Anterior cingulate cortex (tissue), 58 donors: Measurements from ENCODE around the gene MAP2K3.

Experiments used
- DNase-seq, 58 donors: peaks; one replicate each; lab custom pipeline; 2025; lab: John Stamatoyannopoulos, UW

Gene MAP2K3

GRCh38 chr17:21252289-21252795, 32.2 kb upstream of the MAP2K3 start:
- no peak for DNase-seq

- DNase-seq: peak in 57 of 58 donors; percentile 21 to 94 (median 82)
Observed at GRCh38 chr17:21252796-21253645, 31.5 kb upstream of the MAP2K3 start, which contains the start of gene NATD1. TSS of gene NATD1 (minus strand) at chr17:21253410. CDS start at chr17:21253264, 146 bp downstream.

DNA sequence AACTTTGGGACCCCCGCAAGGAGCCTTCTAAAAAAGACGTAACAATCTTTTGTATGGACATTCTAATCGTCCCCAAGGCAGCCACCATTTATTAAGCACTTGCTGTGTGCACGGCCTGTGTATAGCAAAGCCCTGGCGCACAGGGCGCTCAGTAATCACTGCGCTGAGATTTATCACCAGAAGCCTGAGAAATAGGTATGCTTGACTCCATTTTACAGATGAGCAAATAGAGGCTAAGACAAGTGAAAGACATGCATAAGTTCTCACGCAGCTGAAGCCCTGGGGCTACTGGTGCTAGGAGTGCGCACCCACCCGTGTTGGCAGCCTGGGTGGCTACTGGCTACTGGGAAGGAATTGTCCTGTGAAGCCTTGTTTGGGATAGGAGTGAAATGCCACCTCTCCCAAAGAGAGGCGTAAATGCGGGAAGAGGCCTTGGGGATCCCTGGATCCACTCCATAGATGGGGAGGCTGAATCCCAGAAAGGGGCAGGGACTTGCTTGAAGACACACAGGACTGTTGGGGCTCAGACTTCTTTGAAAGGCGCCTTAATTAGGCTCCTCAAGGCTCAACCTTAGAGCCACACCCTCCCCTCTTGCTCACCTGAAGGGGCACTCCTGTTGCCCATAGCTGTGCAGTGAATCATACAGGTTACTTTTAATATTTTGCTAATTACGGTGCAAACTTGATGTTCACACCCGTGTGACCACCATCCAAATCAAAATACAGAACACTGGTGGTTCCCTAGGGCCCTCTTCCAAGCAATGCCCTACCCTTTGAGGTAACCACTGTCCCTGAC, 30.7 kb upstream of the MAP2K3 start:
- no peak for DNase-seq

GRCh38 chr17:21258593-21258992, 25.9 kb upstream of the MAP2K3 start:
- DNase-seq: no peak

DNA sequence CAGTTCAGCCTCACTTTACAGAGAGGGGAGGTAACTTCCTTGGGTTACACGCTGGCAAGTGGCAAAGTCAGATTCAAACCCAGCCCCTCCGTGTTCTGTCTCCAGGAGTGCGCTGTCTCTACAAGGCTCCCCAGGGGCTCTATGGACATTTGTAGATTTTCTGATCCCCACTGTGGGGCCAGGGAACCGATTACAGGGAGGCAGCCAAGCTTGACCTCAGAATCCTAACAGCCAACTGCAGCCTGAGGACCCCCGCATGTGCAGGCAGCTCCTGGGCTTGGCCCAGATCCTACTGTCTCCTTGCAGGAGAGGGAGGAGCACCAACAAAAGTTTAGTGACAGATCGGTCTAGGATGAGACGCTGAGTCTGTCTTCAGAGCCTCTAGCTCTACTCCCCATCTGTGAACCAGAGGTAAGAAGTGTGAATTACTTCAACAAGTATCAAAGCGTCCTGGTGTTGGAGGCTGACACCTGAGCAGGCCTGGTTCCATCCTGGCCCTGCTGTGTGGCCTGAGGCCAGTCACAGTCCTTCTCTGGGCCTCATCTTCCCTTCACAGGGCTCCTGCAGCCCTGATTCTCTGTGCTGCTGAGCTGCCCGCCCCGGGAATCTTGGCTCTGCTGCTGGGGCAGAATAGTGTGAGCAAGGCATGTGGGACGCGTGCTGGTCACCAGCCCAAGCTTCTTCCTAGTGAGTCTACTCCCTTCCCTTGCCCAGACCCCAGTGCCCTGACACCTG, 22.1 kb upstream of the MAP2K3 start:
- no peak for DNase-seq

- DNase-seq: no peak
Observed at GRCh38 chr17:21263376-21263775, 21.1 kb upstream of the MAP2K3 start.

DNA sequence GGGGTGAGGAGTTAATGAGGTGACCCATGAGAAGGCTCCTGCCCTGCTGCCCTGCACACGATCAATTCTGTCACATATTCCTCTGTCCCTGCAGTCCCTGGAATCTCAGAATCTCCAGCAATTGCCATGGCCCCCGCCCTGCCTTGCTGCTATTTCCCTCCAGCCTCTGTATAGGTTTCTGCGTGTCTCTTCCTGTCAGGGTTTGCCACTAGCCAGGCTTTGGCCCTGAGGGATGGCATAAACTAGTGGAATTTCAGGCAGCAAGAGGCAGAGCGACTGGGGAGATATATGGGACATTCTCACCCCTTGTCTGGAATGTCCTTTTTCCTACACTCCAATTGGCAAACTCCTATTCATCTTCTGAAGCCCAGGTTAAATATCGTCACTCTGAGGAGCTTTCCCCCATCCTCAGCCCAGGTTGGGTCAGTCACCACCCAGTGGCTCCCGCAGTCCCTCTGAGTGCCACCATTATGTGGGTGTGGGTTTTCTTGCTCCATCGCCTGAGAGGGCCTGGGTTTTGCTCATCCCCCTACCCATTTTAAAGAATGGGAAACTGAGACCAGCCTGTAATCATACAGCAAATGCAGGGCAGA, 15.8 kb upstream of the MAP2K3 start:
- DNase-seq: no peak

GRCh38 chr17:21269394-21269793, 15.1 kb upstream of the MAP2K3 start:
- DNase-seq: no peak

DNA sequence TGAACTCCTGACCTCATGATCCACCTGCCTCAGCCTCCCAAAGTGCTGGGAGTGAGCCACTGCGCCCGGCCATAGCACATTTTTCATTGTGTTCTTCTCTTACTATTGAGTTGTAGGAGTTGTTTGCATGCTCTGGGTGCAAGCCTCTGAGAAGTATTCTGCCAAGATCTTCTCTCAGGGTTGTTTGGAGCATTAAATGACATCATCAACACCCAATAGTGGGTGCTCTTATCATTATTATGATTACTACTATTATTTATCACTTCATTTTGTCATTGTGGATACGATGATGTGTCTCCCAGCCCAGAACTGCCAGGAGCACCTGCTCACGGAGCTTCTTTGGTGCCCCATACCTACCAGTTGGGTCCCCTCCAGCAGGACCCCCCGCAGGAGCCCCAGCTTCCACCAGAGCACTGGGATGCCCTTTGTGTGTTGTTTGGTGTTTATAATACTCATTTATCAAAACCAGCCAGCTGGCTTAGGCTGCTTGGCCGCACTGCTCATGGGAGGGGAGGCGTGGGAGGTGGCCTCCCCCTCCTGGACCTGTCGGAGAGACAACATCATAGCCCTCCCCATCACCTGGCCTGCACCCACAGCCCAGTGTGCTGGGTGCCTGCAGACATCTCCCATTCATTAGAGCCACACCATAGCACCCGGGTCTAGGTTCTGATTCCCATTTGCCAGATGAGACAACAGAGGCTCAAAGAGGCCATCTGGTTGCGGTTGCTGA, 12.9 kb upstream of the MAP2K3 start:
- no peak for DNase-seq

DNA sequence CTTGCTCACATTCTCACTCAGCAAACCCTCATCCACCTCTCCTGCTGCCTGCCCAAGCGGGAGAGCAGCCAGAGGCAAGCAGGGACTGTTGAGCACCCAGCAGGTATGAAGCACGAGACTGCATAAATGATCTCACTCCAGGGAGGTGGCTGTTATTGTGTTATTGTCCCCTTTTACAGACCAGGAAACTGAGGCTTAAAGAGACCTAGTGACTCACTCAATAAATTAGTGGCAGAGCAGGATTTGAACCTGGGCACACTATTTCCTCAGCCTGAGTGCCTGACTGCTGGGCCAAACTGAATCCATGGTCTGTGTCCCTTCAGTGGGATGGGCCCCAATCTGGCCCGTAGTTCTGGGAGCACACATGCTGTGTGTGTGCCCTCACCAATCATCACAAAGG, 12.3 kb upstream of the MAP2K3 start:
- no peak for DNase-seq

DNA sequence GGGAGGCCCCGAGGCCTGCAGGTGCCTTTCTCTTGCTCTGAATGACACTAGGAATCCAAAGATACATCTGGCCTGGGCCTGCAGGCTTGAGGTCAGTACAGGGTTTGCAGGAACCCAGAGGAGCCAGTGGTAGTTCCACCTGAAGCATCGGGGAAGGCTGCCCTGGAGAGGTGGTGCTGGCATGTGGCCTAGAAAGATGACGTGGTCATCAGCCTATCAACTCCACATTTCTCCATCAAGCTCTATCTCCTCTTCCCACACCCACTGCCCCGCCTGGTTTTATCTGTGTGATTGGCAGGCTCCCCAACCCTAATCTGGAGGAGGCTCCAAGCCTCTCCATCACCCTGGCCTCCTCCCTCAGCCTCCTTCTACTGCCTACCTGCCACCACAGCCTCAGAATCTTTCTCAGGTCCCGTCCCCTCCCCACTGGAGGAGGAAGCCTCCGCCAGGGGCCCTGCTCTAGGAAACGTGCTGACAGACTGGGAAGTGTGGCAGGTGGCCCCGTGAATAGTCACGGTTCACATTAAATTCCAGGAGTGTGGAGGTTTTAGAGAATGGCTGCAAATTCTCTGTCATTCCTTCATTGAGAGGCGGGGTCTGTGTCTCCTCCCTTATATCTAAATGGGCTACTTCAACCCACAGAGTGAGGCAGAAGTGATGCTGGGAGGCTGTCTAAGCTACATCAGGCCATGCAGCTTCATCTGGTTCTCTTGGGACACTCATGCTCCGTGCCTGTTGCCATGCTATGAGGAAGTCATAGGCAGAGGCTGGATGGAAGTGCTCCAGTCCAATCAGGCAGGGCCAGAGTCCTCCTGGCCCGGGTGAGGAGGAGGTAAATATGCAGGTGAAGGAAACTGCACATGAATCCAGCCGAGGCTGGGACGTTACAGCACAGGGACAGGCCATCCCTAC, 11.4 kb upstream of the MAP2K3 start:
- no peak for DNase-seq

DNA sequence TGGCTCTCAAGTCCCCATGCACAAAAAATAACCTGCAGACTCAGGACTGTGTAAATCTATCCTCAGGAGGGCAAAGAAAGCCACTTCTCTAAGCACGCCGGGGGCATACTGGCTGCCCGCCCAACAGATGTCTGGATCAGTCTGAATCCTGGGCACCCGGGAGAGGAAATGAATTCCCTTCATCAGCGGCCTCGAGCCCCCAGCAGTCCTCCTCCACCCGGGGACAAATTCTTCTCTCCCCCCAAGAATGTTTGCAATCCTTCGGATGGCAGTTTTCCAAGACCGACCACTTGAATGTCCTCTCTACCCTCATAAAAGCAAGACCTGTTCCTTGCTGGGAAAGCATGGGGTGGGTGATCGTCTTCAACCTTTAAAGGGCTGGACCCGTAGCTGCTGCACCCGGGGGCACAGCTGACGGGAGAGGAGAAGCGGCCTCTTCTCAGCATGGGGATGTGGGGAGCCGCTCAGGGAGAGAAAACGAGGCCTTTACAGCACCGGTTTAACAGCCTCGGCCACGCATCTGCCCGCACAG, 9.4 kb upstream of the MAP2K3 start:
- DNase-seq: peak in 1 of 58 donors; percentile 44

- peak; percentile 50 to 96 (median 89) for DNase-seq
Observed at GRCh38 chr17:21275579-21276263, 8.8 kb upstream of the MAP2K3 start.

- no peak for DNase-seq
Observed at GRCh38 chr17:21276264-21276588, 8.3 kb upstream of the MAP2K3 start.

DNA sequence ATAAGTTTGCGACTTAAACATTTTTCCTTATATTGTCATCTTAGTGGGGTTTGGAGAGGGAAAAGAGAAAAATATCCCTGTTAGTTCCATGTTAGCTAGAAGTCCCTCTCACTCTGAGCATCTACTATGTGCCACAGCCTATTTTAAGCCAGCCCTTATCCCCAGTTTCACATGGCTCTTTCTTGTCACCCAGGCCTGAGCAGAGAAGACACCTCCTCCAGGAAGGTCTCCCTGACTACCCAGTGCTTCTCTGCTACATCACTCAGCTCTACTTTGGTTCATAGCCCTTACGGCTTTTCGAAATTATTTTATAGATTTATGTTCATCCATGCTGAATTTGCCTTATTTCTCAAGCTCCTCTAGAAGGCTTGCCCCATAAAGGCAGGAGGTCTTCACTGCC, 7.2 kb upstream of the MAP2K3 start:
- DNase-seq: no peak

GRCh38 chr17:21278450-21279197, 5.9 kb upstream of the MAP2K3 start:
- DNase-seq: peak in 2 of 58 donors; percentile 22 to 26

- DNase-seq: no peak
Observed at GRCh38 chr17:21279198-21279535, 5.3 kb upstream of the MAP2K3 start.
